DMS53 (cell line): ENCODE measurements around the gene OR52B2.
A peak's percentile ranks its signal among the peaks of the same experiment; 100 is the strongest.

Source experiments
- DNase-seq: peaks from one replicate; lab custom pipeline; 2025; lab: John Stamatoyannopoulos, UW

The OR52B2 gene

DNA sequence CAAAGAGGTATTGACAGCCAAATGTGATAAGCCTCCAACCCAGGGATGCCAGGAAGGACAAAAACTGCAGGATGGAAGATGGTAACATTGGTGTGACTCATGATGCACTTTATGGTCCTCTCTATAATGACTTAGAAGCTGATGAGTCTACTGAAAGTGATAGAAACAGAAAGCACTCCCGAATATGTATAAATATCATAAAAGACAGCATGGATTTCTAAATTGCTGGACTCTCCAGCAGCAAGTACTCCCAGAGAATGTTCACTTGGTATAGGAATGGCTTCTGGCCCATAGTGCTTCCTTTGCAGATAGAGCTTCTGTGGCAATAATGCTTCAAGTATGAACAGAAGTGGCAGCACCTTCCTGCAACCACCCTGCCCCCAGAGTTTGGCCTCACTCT is at the start of gene OR52B2:
TSS of gene OR52B2 (minus strand) at position 101 of the 400 bp plus-strand sequence. CDS start at position 101, 0 bp downstream.
- no peak for DNase-seq

DNA sequence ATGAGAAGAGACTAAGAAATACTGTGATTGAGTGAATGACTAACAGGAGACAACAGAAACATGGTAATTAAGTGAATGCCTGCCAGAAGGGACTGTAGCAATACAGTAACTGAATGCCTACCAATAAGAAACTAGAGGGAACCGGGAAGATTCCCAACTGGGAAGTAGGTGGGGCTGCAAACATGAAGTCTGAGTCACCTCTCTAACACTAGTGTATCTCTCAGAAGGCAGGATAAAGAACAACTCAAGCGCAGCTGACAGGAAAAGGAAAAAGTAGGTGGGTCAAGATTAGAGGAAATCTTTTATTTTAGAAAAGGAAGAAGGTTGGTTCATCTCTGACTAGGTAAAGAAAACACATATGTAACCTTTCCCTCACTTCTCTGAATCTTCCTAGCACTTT is 49.2 kb upstream of the OR52B2 start:
- DNase-seq: no peak

- DNase-seq: no peak
These were observed 47.6 kb upstream of the OR52B2 start for GRCh38 chr11:6217722-6218121.

DNA sequence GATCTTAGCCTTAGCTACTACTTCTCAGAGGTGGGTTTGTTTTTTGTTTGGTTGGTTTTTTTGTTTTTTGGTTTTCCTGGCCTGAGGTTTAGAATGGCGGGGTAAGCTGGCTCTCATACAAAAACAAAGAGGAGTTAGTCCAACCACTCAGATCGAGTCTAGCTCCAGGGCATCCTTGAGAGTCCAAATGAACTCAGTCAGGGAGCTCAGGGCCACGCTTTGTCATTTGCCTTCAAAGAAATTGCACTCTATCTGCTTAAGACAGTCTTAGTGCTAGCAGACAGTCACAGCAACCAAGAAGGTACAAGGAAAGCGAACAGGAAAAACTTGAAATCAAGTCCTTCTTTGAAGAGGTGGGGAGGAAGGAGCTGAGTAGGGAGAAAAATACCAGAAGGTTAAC is 46.4 kb upstream of the OR52B2 start:
- DNase-seq: no peak

- no peak for DNase-seq
These were observed 44.4 kb upstream of the OR52B2 start for GRCh38 chr11:6214530-6214929.

DNA sequence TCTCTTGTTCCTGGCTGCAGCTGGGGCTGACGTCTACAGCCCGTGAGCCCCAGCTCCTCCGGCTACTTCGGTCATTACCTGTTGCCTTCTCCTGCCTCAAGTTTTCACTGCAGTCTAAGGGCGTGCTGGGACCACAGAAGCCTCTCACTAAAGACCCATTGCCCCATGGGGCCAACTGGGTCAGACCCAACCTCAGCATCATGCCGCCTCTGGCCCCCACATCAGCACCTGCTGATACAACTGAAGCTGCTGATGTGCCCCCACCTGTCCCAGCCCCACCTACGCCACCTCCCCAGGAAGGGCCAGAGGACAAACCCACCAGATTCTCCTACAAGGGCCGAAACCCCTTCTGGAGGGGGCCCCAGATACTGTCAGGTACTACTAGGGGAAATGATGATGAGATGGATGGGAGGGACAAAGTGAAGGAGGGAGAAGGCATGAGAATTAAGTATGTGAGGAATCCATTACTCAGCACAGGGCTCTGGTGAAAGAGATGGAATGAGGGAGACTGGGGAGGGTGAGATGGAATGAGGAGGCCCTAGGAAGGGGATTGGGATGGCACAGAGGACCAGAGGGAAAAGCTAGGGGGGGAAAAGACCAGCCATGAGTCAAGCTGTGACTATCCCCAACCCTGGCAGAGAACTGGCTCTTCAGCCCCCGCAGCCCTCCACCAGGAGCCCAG is 40.3 kb upstream of the OR52B2 start:
- no peak for DNase-seq

DNA sequence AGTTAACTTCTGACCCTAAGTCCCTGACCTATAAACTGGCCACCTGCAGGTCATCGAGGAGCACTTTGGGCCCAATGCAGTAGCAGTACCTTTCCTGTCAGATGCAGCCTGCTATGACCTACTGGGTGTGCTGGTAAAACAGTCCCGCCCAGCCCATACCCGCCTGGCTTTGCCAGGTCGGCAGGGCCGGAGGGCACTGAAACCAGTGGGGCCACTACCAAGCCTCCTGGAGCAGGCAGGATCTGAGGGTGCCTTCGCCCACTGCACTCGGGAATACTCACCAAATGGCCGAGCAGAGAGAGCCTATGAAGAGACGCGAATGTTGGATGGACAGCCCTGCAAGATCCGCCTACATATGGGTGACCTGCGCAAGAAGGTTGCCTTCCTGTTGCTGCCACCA is 39.7 kb upstream of the OR52B2 start:
- DNase-seq: no peak

- no peak for DNase-seq
These were observed 36.5 kb upstream of the OR52B2 start for GRCh38 chr11:6206456-6207180.

DNA sequence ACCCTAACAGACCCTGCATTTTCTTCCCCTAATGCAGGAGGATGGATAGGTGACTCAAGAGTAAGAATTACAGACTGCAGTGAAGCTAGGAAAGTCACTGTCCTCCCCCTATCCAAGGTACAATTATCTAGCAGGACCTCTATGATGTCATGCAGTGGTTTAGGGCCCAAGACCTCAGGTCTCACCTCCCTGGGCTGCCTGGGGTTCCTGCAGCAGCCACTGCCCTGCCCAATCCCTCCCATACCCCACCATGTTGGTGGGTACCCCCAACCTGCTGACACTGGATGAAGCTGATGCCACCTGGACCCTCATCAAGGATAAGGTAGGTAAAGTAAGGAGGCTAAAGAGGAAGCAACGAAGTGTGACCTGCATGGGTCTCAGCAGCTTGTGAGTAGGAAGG is 35.2 kb upstream of the OR52B2 start, which contains the start of gene C11orf42:
TSS of gene C11orf42 (plus strand) at position 192 of the 400 bp plus-strand sequence. CDS start at position 251, 59 bp downstream.
- no peak for DNase-seq

DNA sequence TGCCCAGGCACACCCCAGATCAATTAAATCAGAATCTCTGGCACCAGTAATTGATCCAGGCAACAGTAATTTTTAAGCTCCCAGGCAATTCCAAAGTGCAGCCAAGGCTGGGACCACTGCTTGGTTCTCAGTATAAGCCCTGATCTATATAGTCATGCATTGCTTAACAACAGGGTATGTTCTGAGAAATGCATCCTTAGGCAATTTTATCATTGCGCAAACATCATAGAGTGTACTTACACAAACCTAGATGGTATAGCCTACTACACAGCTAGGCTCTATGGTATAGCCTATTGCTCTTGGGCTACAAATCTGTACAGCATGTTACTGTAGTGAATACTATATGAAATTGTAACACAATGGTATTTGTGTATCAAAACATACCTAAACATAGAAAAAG is 34.6 kb upstream of the OR52B2 start:
- DNase-seq: no peak

GRCh38 chr11:6203327-6203726 is 33.2 kb upstream of the OR52B2 start:
- DNase-seq: no peak

- no peak for DNase-seq
These were observed 31.9 kb upstream of the OR52B2 start for GRCh38 chr11:6202041-6202440.

DNA sequence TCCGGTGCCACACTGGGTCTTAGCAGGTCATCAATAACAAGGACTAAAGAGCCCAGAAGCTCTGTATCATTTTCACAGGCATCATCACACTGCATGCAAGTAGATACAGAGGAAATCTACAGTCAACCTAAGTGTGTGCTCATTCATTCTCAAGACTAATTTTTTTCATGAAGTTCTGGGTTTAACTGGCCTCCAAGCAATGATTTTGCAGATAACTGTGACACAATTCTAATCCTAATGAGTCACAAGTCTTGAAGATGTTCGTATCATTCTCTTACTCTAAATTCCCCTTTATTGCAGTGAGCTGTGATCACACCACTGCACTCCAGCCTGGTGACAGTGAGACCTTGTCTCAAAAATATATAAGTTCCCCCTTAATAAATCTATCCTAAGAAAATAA is 31.4 kb upstream of the OR52B2 start:
- no peak for DNase-seq

DNA sequence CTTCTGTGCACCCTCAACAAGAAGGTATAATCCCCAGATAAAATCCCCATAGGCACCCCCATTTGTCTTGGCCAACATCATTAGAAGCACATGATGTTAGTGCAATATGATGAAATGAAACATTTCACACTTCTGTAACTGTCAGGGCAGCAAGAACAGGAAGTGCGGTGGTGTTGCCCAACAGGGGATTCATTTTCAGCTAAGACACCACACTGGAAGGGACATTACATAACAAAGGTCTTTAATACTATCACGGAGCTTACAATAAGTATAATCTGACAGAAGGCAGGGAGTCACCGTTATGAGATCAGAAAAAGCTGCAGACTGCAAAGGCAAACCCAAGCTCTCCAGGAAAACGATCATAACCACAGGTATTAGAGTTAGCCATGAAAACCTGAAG is 30.8 kb upstream of the OR52B2 start:
- DNase-seq: no peak

DNA sequence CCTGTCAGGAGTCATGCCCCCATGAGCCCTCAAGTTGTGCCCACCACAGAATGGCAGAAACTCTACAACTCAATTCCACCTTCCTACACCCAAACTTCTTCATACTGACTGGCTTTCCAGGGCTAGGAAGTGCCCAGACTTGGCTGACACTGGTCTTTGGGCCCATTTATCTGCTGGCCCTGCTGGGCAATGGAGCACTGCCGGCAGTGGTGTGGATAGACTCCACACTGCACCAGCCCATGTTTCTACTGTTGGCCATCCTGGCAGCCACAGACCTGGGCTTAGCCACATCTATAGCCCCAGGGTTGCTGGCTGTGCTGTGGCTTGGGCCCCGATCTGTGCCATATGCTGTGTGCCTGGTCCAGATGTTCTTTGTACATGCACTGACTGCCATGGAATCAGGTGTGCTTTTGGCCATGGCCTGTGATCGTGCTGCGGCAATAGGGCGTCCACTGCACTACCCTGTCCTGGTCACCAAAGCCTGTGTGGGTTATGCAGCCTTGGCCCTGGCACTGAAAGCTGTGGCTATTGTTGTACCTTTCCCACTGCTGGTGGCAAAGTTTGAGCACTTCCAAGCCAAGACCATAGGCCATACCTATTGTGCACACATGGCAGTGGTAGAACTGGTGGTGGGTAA is 29.2 kb upstream of the OR52B2 start, which contains the start of gene OR52W1:
TSS of gene OR52W1 (plus strand) at position 51 of the 637 bp plus-strand sequence. CDS start at position 51, 0 bp downstream.
- DNase-seq: no peak

GRCh38 chr11:6197466-6198200 is 27.5 kb upstream of the OR52B2 start:
- no peak for DNase-seq

- no peak for DNase-seq
These were observed 26.3 kb upstream of the OR52B2 start for GRCh38 chr11:6196396-6196795.

GRCh38 chr11:6194065-6194581 is 24.0 kb upstream of the OR52B2 start:
- DNase-seq: no peak

DNA sequence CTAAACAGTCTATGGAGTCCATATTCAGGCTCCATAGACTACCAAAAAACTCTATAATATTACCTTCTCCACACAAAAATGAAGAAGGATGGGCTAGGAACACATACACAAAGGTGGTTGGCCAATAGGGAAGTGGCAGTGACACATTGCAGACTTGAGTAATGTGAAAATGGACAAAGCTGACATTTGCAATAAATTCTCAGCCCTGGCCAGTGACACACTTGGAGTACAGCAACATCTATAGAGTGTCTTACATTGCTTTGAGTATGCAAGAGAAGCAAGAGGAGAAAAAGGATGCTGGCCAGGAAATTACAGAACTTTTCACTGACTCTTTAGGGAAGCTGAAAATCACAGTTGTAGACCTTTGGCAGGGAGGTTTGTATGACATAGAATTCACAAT is 21.6 kb upstream of the OR52B2 start:
- DNase-seq: no peak

DNA sequence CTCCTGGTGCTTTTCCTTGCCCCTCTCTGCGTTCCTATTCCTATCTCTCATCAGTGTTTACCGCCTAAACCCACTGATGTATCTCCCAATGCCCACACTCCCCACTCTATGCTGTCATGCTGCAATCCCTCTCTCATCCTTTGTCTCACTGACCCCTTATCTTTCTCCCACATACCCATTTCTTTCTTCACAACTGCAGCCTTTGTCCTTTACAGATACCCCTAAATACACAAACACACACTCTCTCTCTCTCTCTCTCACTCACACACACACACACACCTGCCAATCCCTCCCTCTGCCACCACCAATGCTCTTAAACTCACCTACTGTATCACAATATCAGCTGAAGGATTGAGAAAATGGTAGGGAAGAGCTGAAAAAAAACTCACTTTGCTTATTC is 5.3 kb upstream of the OR52B2 start:
- DNase-seq: no peak

DNA sequence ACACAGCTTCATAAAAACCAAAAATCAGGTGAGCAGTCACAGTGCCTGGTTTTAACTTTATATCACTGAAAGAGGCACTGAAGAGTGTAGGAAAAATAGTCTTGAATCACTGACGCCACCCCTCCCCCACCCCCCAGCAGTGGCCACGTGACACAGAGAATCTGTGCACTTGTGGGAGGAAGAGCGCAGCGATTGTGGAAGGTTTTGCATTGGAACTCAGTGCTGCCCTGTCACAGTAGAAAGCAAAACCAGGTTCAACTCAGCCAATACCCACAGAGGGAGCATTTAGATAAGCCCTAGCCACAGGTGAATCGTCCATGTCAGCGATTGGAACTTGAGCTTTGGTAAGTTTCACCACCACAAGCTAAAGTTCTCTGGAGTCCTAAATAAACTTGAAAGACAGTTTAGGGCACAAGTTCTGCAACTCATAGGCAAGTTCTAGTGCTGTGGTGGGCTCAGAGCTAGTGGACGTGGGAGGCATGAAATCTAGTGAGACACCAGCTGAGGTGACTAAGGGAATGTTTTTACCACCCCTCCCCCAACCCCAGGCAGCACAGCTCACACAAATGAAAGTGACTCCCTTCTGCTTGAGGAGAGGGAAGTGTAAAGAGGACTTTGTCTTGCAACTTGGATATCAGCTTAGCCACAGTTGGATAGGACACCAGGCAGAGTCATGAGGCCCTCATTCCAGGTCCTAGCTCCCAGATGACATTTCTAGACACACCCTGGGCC is 13.3 kb downstream of the OR52B2 start:
- DNase-seq: peak; percentile 26
